Panc1 (cell line): ENCODE data around the gene ZNF593. TPM values are rescaled to one million over a fixed set of nuclear protein-coding genes. Genes with fewer than 3 reads are reported as not detected.
A peak's percentile ranks its signal among the peaks of the same experiment; 100 is the strongest.

Experiments
- ATAC-seq: fragments of 200-7000 bp; cut with Tn5 transposase; 2 replicates; pipeline ENCODE4 v1.9.1; 2020; ENCODE audit warnings: mild to moderate bottlenecking, moderate library complexity
- BruUV-seq: library from RNA; stranded (reverse); fragments of 400-500 nt; replicated peaks from 2 replicates; lab custom pipeline; 2021; lab: Mats Ljungman, UMichigan
- CTCF ChIA-PET: fragments of 300-600 bp; sonication (Branson Sonifier 250); formaldehyde crosslinking; loops from one replicate; lab custom pipeline; 2022; ENCODE audit warnings: antibody characterized with exemption; lab: Charles Lee
- POLR2A ChIA-PET: fragments of 300-600 bp; sonication (Branson Sonifier 250); formaldehyde crosslinking; loops from one replicate; lab custom pipeline; 2022; ENCODE audit warnings: antibody characterized with exemption; lab: Charles Lee
- DNase-seq: peaks from one replicate; pipeline ENCODE4 v3.0.0-alpha.2; 2010; ENCODE audit warnings: low read depth, low spot score
- H3K27ac ChIP-seq: 2 replicates; pipeline ENCODE4 v1.5.1; 2011; ENCODE audit warnings: mild to moderate bottlenecking, low read length, inconsistent platforms
- H3K27me3 ChIP-seq: fragments of 200-500 bp; sonication (Bioruptor generic); 2 replicates; pipeline ENCODE4 v1.6.0; 2014; ENCODE audit warnings: low read length, inconsistent platforms; ENCODE audit not compliant: control insufficient read depth, insufficient read depth
- H3K36me3 ChIP-seq: fragments of 200-500 bp; sonication (Bioruptor generic); 2 replicates; pipeline ENCODE4 v1.5.1; 2014; ENCODE audit warnings: inconsistent platforms, mild to moderate bottlenecking, low read length, moderate library complexity; ENCODE audit not compliant: control insufficient read depth, insufficient read depth
- H3K4me1 ChIP-seq: 2 replicates; pipeline ENCODE4 v1.5.1; 2011; ENCODE audit warnings: inconsistent platforms, mild to moderate bottlenecking, low read length, moderate library complexity; ENCODE audit not compliant: control insufficient read depth, insufficient read depth
- H3K4me3 ChIP-seq, 2 experiments: 2 replicates each; pipeline ENCODE4 v1.5.1; 2011 to 2012; ENCODE audit warnings: low read depth in 2 of 2, low read length in 2 of 2, mild to moderate bottlenecking in 2 of 2, inconsistent platforms in 1 of 2, moderate library complexity in 1 of 2
- H3K9me3 ChIP-seq: fragments of 200-500 bp; sonication (Bioruptor generic); 2 replicates; pipeline ENCODE4 v1.5.1; 2014; ENCODE audit warnings: low read depth, mild to moderate bottlenecking, inconsistent platforms, low read length, moderate library complexity; ENCODE audit not compliant: control insufficient read depth, insufficient read depth
- POLR2AphosphoS5 ChIP-seq: IDR thresholded peaks from 2 replicates; pipeline ENCODE4 v1.6.1; 2012; ENCODE audit warnings: mild to moderate bottlenecking, low read depth, low read length, moderate library complexity
- REST ChIP-seq, 2 experiments: IDR thresholded peaks; 2 replicates each; pipeline ENCODE4 v1.6.1; 2011 to 2012; ENCODE audit warnings: low read depth in 2 of 2, control low read depth in 1 of 2, low read length in 1 of 2, mild to moderate bottlenecking in 1 of 2, moderate library complexity in 1 of 2; ENCODE audit not compliant: insufficient read depth in 1 of 2
- SIN3A ChIP-seq: IDR thresholded peaks from 2 replicates; pipeline ENCODE4 v1.6.1; 2012; ENCODE audit warnings: low read depth, mild to moderate bottlenecking, low read length, moderate library complexity, borderline replicate concordance; ENCODE audit not compliant: insufficient read depth
- TCF7L2 ChIP-seq: IDR thresholded peaks from 2 replicates; pipeline ENCODE4 v1.6.1; 2011; ENCODE audit warnings: mild to moderate bottlenecking, low read depth, low read length, inconsistent platforms
- in situ Hi-C: cut with HindIII; loops from 2 replicates; pipeline ENCODE4 v1.10.0; 2016; ENCODE audit warnings: low sequenced_read_pairs, low pct_unique_long_range_greater_than_20kb
- intact Hi-C: fragments of 100-400 bp; cut with micrococcal nuclease; formaldehyde crosslinking; loops from one replicate; pipeline ENCODE4 v1.10.0; 2022; ENCODE audit not compliant: unreplicated experiment
- total RNA-seq: library from RNA; stranded (reverse); gene quantifications from one replicate; pipeline ENCODE4 v1.2.1, GENCODE V29; 2021; ENCODE audit not compliant: unreplicated experiment
- TF ChIP-seq, protein P1 (sequence below): fragments of 450-650 bp; IDR thresholded peaks from 2 replicates; pipeline ENCODE4 v1.5.1; 2017; ENCODE audit warnings: mild to moderate bottlenecking

ZNF593 gene
- total RNA-seq, 1 experiment from 2014 or later: 108 TPM

DNA sequence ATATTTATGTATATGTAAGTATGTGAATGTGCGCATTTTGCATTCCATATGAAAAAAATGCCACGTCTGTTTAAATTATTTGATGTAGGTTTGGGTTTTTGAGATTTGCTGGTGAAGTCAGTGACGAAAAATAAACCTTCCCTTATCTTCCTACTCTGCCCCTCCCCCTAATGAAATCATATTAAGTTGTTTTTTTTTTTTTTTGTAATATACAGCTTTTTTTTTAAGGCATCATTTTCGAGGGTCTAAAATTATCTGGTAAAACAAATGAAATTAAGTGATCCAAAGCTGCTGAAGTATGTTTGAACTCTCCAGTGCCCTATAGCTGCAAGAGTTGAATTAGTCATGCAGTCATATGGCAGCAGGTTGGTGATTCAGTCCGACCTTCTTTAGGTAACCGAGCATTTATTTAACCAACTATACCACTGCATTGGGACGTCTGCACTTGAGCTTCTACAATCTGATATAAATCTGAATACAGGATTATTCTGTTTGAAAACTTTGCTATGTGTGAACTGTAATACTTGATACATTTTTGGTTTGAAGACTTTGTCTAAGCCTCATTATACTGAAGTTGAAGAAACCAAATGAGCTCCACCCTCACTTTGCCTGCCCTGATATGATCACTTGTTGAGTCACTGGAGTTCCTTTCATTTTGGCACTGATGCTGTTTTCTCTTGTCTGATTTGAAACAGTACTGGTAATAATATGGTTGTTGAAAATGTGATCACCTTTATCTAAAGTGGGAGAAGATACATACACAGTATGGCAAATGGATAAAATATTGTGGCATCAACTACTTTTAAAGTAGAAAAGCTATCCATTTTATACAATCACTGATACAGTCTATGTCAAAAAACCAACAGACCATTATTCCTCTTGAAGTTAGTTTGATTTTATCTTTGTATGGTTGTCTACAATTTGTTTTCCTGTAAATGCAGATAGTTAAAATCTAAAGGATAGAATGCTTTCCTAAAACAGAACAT, 46.4 kb upstream of the ZNF593 start:
- intact Hi-C loops: no loop called here
- H3K4me1 ChIP-seq: peaks cover 36% of the 10 kb centered on the region
- CTCF ChIA-PET: interaction anchor here (0.6 to 1.6 kb wide), 3 partner anchors 7 to 142 kb away, joined by 3 to 6 read pairs (median 3); no protein-coding TSS in a partner anchor
- no peaks in the 10 kb centered on the region for H3K36me3 ChIP-seq
- H3K27ac ChIP-seq: peak overlapping the region; percentile 79
- DNase-seq (peak; percentile 93), ATAC-seq (peak; percentile 86)
- no peak overlapping the region for H3K4me3 ChIP-seq
- no peaks in the 10 kb centered on the region for H3K27me3 ChIP-seq
- no peaks in the 10 kb centered on the region for H3K9me3 ChIP-seq
- no TSS peak for BruUV-seq
- in situ Hi-C loops: no loop called here
- TF ChIP-seq TCF7L2 (no peak), POLR2AphosphoS5 (no peak)
- POLR2A ChIA-PET: interaction anchor here (0.5 to 0.6 kb wide), 4 partner anchors 20 to 254 kb away, joined by 3 to 6 read pairs (median 4); no protein-coding TSS in a partner anchor

GRCh38 chr1:26124418-26125331, 45.0 kb upstream of the ZNF593 start:
- ChIA-PET POLR2A (interaction anchor here (0.7 kb wide), 1 partner anchor 15 kb away, joined by 3 read pairs; no protein-coding TSS in a partner anchor), CTCF (no interaction called here)
- no peaks in the 10 kb centered on the region for H3K36me3 ChIP-seq
- DNase-seq (no peak), ATAC-seq (no peak)
- in situ Hi-C loops (no loop called here), intact Hi-C loops (no loop called here)
- TSS peak; percentile 31 for BruUV-seq
- H3K27ac ChIP-seq: peak overlapping the region; percentile 54
- H3K4me1 ChIP-seq: peaks cover 36% of the 10 kb centered on the region
- TF ChIP-seq REST (IDR thresholded peaks at IDR 0.05; ENCODE audit: insufficient read depth in 1 of 2, low read depth in 2 of 2, low read length in 1 of 2): no peak
- no peak for TF ChIP-seq TCF7L2
- TF ChIP-seq POLR2AphosphoS5: no peak
- TF ChIP-seq, protein P1, sequence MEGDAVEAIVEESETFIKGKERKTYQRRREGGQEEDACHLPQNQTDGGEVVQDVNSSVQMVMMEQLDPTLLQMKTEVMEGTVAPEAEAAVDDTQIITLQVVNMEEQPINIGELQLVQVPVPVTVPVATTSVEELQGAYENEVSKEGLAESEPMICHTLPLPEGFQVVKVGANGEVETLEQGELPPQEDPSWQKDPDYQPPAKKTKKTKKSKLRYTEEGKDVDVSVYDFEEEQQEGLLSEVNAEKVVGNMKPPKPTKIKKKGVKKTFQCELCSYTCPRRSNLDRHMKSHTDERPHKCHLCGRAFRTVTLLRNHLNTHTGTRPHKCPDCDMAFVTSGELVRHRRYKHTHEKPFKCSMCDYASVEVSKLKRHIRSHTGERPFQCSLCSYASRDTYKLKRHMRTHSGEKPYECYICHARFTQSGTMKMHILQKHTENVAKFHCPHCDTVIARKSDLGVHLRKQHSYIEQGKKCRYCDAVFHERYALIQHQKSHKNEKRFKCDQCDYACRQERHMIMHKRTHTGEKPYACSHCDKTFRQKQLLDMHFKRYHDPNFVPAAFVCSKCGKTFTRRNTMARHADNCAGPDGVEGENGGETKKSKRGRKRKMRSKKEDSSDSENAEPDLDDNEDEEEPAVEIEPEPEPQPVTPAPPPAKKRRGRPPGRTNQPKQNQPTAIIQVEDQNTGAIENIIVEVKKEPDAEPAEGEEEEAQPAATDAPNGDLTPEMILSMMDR: no peak
- TF ChIP-seq SIN3A: no peak
- H3K27me3 ChIP-seq: no peaks in the 10 kb centered on the region
- no peaks in the 10 kb centered on the region for H3K9me3 ChIP-seq
- H3K4me3 ChIP-seq: no peak overlapping the region
